ENCODE results near the gene REXO5. TPM values are rescaled to one million over a fixed set of nuclear protein-coding genes. Genes with fewer than 3 reads are reported as not detected.
"Not testable (repeated sequence)": the region's sequence is repeated elsewhere in the genome, so short reads cannot be mapped to it uniquely, and the experiment has no call there.

The REXO5 gene
- total RNA-seq = 10.2 and 11.6 TPM in 2 replicates

- intact Hi-C loops (cut with micrococcal nuclease) = loop anchor here (1.0 to 5.0 kb wide), 3 partner anchors 36 to 94 kb away; partner anchors contain the start of genes DCUN1D3, LYRM1 and THUMPD1
These were observed at the start of gene REXO5, which contains the start of gene ERI2 for GRCh38 chr16:20806168-20807050. REXO5 (plus strand) TSS chr16:20806527; CDS start chr16:20806954, 427 bp downstream. ERI2 (minus strand) TSS chr16:20806472; CDS start chr16:20806430, 42 bp downstream.

GRCh38 chr16:20760346-20760745 is 46.0 kb upstream of the REXO5 start:
- intact Hi-C loops (cut with micrococcal nuclease) = no loop called here

GRCh38 chr16:20761175-20761574 is 45.2 kb upstream of the REXO5 start:
- intact Hi-C loops (cut with micrococcal nuclease) = no loop called here

GRCh38 chr16:20762404-20763123 is 43.8 kb upstream of the REXO5 start:
- intact Hi-C loops (cut with micrococcal nuclease) = loop anchor here (1.0 kb wide), 1 partner anchor 21 kb away; the partner anchor contains the start of gene THUMPD1

- intact Hi-C loops (cut with micrococcal nuclease) = loop anchor here (1.0 kb wide), 1 partner anchor 22 kb away; the partner anchor contains the start of gene THUMPD1
These were observed 42.7 kb upstream of the REXO5 start, which contains the start of gene ACSM3 for GRCh38 chr16:20763461-20764232. ACSM3 (plus strand) TSS chr16:20764014; CDS start chr16:20770035, 6,021 bp downstream.

GRCh38 chr16:20764448-20764847 is 41.9 kb upstream of the REXO5 start:
- intact Hi-C loops (cut with micrococcal nuclease) = not testable (repeated sequence)

- intact Hi-C loops (cut with micrococcal nuclease) = no loop called here
These were observed 40.6 kb upstream of the REXO5 start for GRCh38 chr16:20765732-20766131.

GRCh38 chr16:20766294-20766693 is 40.0 kb upstream of the REXO5 start:
- intact Hi-C loops (cut with micrococcal nuclease) = no loop called here

GRCh38 chr16:20767577-20767976 is 38.8 kb upstream of the REXO5 start:
- intact Hi-C loops (cut with micrococcal nuclease) = no loop called here

GRCh38 chr16:20768121-20768520 is 38.2 kb upstream of the REXO5 start:
- intact Hi-C loops (cut with micrococcal nuclease) = no loop called here

GRCh38 chr16:20768818-20769217 is 37.5 kb upstream of the REXO5 start:
- intact Hi-C loops (cut with micrococcal nuclease) = no loop called here

GRCh38 chr16:20773679-20774078 is 32.6 kb upstream of the REXO5 start:
- intact Hi-C loops (cut with micrococcal nuclease) = no loop called here

- intact Hi-C loops (cut with micrococcal nuclease) = no loop called here
These were observed 31.5 kb upstream of the REXO5 start for GRCh38 chr16:20774703-20775362.

- intact Hi-C loops (cut with micrococcal nuclease) = no loop called here
These were observed 24.6 kb upstream of the REXO5 start for GRCh38 chr16:20781697-20782096.

- intact Hi-C loops (cut with micrococcal nuclease) = no loop called here
These were observed 23.9 kb upstream of the REXO5 start for GRCh38 chr16:20782470-20782869.

GRCh38 chr16:20784204-20784603 is 22.1 kb upstream of the REXO5 start:
- intact Hi-C loops (cut with micrococcal nuclease) = no loop called here

GRCh38 chr16:20789130-20789529 is 17.2 kb upstream of the REXO5 start:
- intact Hi-C loops (cut with micrococcal nuclease) = no loop called here

GRCh38 chr16:20791923-20792612 is 14.3 kb upstream of the REXO5 start:
- intact Hi-C loops (cut with micrococcal nuclease) = no loop called here

- intact Hi-C loops (cut with micrococcal nuclease) = loop anchor here (2.0 kb wide), 1 partner anchor 52 kb away; no protein-coding TSS in a partner anchor
These were observed 8.0 kb upstream of the REXO5 start for GRCh38 chr16:20798364-20798763.

- intact Hi-C loops (cut with micrococcal nuclease) = loop anchor here (1.0 to 2.0 kb wide), 2 partner anchors 51 to 284 kb away; no protein-coding TSS in a partner anchor
These were observed 6.7 kb upstream of the REXO5 start for GRCh38 chr16:20799599-20799998.
